HG02973 (cell line): ENCODE data around the gene MAPK12.
A peak's percentile ranks its signal among the peaks of the same experiment; 100 is the strongest.
"Not testable (repeated sequence)": the region's sequence is repeated elsewhere in the genome, so short reads cannot be mapped to it uniquely, and the experiment has no call there.

Experiments
- ATAC-seq: cut with Tn5 transposase; IDR thresholded peaks from one replicate; pipeline ENCODE4 v1.9.1; 2021; ENCODE audit warnings: moderate library complexity; ENCODE audit not compliant: unreplicated experiment

The MAPK12 gene

GRCh38 chr22:50282361-50283155, 21.1 kb upstream of the MAPK12 start:
- no peak for ATAC-seq

- no peak for ATAC-seq
Observed at GRCh38 chr22:50281957-50282356, 20.5 kb upstream of the MAPK12 start.

- no peak for ATAC-seq
Observed at GRCh38 chr22:50281384-50281760, 19.9 kb upstream of the MAPK12 start.

- ATAC-seq = no peak
Observed at GRCh38 chr22:50280708-50281383, 19.4 kb upstream of the MAPK12 start.

- no peak for ATAC-seq
Observed at GRCh38 chr22:50280022-50280707, 18.7 kb upstream of the MAPK12 start.

- no peak for ATAC-seq
Observed at GRCh38 chr22:50278956-50279619, 17.6 kb upstream of the MAPK12 start.

- no peak for ATAC-seq
Observed at GRCh38 chr22:50278461-50278860, 17.0 kb upstream of the MAPK12 start.

- ATAC-seq = no peak
Observed at GRCh38 chr22:50277761-50278160, 16.3 kb upstream of the MAPK12 start.

GRCh38 chr22:50276143-50276542, 14.7 kb upstream of the MAPK12 start:
- ATAC-seq = peak; percentile 40

- no peak for ATAC-seq
Observed at GRCh38 chr22:50275181-50276055, 13.9 kb upstream of the MAPK12 start.

GRCh38 chr22:50274771-50275170, 13.3 kb upstream of the MAPK12 start:
- no peak for ATAC-seq

- no peak for ATAC-seq
Observed at GRCh38 chr22:50274311-50274710, 12.8 kb upstream of the MAPK12 start.

GRCh38 chr22:50273781-50274180, 12.3 kb upstream of the MAPK12 start:
- ATAC-seq = not testable (repeated sequence)

GRCh38 chr22:50273352-50273751, 11.9 kb upstream of the MAPK12 start:
- not testable (repeated sequence) for ATAC-seq

GRCh38 chr22:50272044-50272802, 10.7 kb upstream of the MAPK12 start:
- ATAC-seq = no peak

GRCh38 chr22:50271519-50271970, 10.1 kb upstream of the MAPK12 start:
- ATAC-seq = no peak

- no peak for ATAC-seq
Observed at GRCh38 chr22:50270666-50271394, 9.3 kb upstream of the MAPK12 start.

- no peak for ATAC-seq
Observed at GRCh38 chr22:50269970-50270665, 8.6 kb upstream of the MAPK12 start, which contains the start of gene MAPK11. Gene MAPK11 (minus strand): TSS chr22:50270380. CDS start chr22:50270292, 88 bp downstream.
